ENCODE results near the gene OPRL1. TPM values are rescaled to one million over a fixed set of nuclear protein-coding genes. Genes with fewer than 3 reads are reported as not detected.

OPRL1 gene
- total and polyA plus RNA-seq, 2 donors (not counting 1 experiment from before 2014, with no cell fraction given), result 0.49 to 4.1 TPM

GRCh38 chr20:64071341-64072332 is 8.2 kb upstream of the OPRL1 start:
- no peak for DNase-seq (ENCODE audit: low read depth in 2 of 2)
- Histone ChIP-seq H3K4me3 (replicated peaks in 1 of 4; ENCODE audit: control extremely low read depth in 1 of 4, insufficient read depth in 1 of 4, low read depth in 3 of 4, low read length in 4 of 4) (no peak overlapping the region), H3K79me2 (ENCODE audit: control insufficient read depth, insufficient read depth, low read length) (no peaks in the 10 kb centered on the region), H3K4me2 (ENCODE audit: extremely low read depth, insufficient read depth, low read length) (no peak overlapping the region), H3K9ac (ENCODE audit: insufficient read depth, low read length) (no peak overlapping the region), H3K4me1 (ENCODE audit: control insufficient read depth, extremely low read depth, insufficient read depth, low read length) (no peaks in the 10 kb centered on the region), H3K27ac (ENCODE audit: insufficient read depth, low read length) (no peak overlapping the region), H3K27me3 (ENCODE audit: control insufficient read depth, insufficient read depth, low read length) (no peaks in the 10 kb centered on the region), H3K36me3 (ENCODE audit: control insufficient read depth, insufficient read depth, low read length) (peaks cover 1% of the 10 kb centered on the region), H3K9me3 (ENCODE audit: control insufficient read depth, insufficient read depth, low read depth, low read length) (no peaks in the 10 kb centered on the region), H4K20me1 (ENCODE audit: control insufficient read depth, extremely low read depth, insufficient read depth, low read length) (no peaks in the 10 kb centered on the region), H2AFZ (ENCODE audit: low read length) (no peak overlapping the region)
- TF ChIP-seq EZH2 (IDR thresholded peaks at IDR 0.05; ENCODE audit: low read length, missing control alignments) (no peak), CTCF (conservative IDR thresholded peaks at IDR 0.05 in 1 of 2, IDR thresholded peaks at IDR 0.05 in 1 of 2; ENCODE audit: low read depth in 1 of 2, low read length in 2 of 2) (no peak)

- Histone ChIP-seq H4K20me1 (ENCODE audit: control insufficient read depth, extremely low read depth, insufficient read depth, low read length) (no peaks in the 10 kb centered on the region), H3K4me3 (replicated peaks in 1 of 4; ENCODE audit: control extremely low read depth in 1 of 4, insufficient read depth in 1 of 4, low read depth in 3 of 4, low read length in 4 of 4) (no peak overlapping the region), H3K4me2 (ENCODE audit: extremely low read depth, insufficient read depth, low read length) (no peak overlapping the region), H2AFZ (ENCODE audit: low read length) (no peak overlapping the region), H3K9ac (ENCODE audit: insufficient read depth, low read length) (no peak overlapping the region), H3K27ac (ENCODE audit: insufficient read depth, low read length) (no peak overlapping the region), H3K79me2 (ENCODE audit: control insufficient read depth, insufficient read depth, low read length) (no peaks in the 10 kb centered on the region), H3K36me3 (ENCODE audit: control insufficient read depth, insufficient read depth, low read length) (peaks cover 1% of the 10 kb centered on the region), H3K27me3 (ENCODE audit: control insufficient read depth, insufficient read depth, low read length) (no peaks in the 10 kb centered on the region), H3K4me1 (ENCODE audit: control insufficient read depth, extremely low read depth, insufficient read depth, low read length) (no peaks in the 10 kb centered on the region), H3K9me3 (ENCODE audit: control insufficient read depth, insufficient read depth, low read depth, low read length) (no peaks in the 10 kb centered on the region)
- TF ChIP-seq CTCF (conservative IDR thresholded peaks at IDR 0.05 in 1 of 2, IDR thresholded peaks at IDR 0.05 in 1 of 2; ENCODE audit: low read depth in 1 of 2, low read length in 2 of 2) (no peak), EZH2 (IDR thresholded peaks at IDR 0.05; ENCODE audit: low read length, missing control alignments) (no peak)
- no peak for DNase-seq (ENCODE audit: low read depth in 2 of 2)
These were observed 7.3 kb upstream of the OPRL1 start for GRCh38 chr20:64072498-64073063.

GRCh38 chr20:64073476-64074183 is 6.3 kb upstream of the OPRL1 start:
- Histone ChIP-seq H3K79me2 (ENCODE audit: control insufficient read depth, insufficient read depth, low read length) (no peaks in the 10 kb centered on the region), H3K9me3 (ENCODE audit: control insufficient read depth, insufficient read depth, low read depth, low read length) (no peaks in the 10 kb centered on the region), H3K9ac (ENCODE audit: insufficient read depth, low read length) (no peak overlapping the region), H4K20me1 (ENCODE audit: control insufficient read depth, extremely low read depth, insufficient read depth, low read length) (no peaks in the 10 kb centered on the region), H3K4me2 (ENCODE audit: extremely low read depth, insufficient read depth, low read length) (no peak overlapping the region), H3K36me3 (ENCODE audit: control insufficient read depth, insufficient read depth, low read length) (peaks cover 1% of the 10 kb centered on the region), H3K4me3 (replicated peaks in 1 of 4; ENCODE audit: control extremely low read depth in 1 of 4, insufficient read depth in 1 of 4, low read depth in 3 of 4, low read length in 4 of 4) (no peak overlapping the region), H2AFZ (ENCODE audit: low read length) (no peak overlapping the region), H3K27ac (ENCODE audit: insufficient read depth, low read length) (no peak overlapping the region), H3K4me1 (ENCODE audit: control insufficient read depth, extremely low read depth, insufficient read depth, low read length) (peaks cover 4% of the 10 kb centered on the region), H3K27me3 (ENCODE audit: control insufficient read depth, insufficient read depth, low read length) (no peaks in the 10 kb centered on the region)
- DNase-seq (ENCODE audit: low read depth in 2 of 2), result no peak
- TF ChIP-seq CTCF (conservative IDR thresholded peaks at IDR 0.05 in 1 of 2, IDR thresholded peaks at IDR 0.05 in 1 of 2; ENCODE audit: low read depth in 1 of 2, low read length in 2 of 2), result no peak
- no peak for TF ChIP-seq EZH2 (IDR thresholded peaks at IDR 0.05; ENCODE audit: low read length, missing control alignments)
